Measurements from ENCODE around the gene TMEM255B.

- no peak for TF ChIP-seq CTCF (IDR thresholded peaks at IDR 0.05; ENCODE audit: low read length)
- TF ChIP-seq EZH2 (IDR thresholded peaks at IDR 0.05; ENCODE audit: borderline replicate concordance, low read length) = no peak
Measured at GRCh38 chr13:113774177-113775107, 15.4 kb downstream of the TMEM255B start.

All from OCI-LY1 (cell line).